Measurements from ENCODE around the gene ZCCHC18.
"Not testable (repeated sequence)": the region's sequence is repeated elsewhere in the genome, so short reads cannot be mapped to it uniquely, and the experiment has no call there.

ZCCHC18 gene

DNA sequence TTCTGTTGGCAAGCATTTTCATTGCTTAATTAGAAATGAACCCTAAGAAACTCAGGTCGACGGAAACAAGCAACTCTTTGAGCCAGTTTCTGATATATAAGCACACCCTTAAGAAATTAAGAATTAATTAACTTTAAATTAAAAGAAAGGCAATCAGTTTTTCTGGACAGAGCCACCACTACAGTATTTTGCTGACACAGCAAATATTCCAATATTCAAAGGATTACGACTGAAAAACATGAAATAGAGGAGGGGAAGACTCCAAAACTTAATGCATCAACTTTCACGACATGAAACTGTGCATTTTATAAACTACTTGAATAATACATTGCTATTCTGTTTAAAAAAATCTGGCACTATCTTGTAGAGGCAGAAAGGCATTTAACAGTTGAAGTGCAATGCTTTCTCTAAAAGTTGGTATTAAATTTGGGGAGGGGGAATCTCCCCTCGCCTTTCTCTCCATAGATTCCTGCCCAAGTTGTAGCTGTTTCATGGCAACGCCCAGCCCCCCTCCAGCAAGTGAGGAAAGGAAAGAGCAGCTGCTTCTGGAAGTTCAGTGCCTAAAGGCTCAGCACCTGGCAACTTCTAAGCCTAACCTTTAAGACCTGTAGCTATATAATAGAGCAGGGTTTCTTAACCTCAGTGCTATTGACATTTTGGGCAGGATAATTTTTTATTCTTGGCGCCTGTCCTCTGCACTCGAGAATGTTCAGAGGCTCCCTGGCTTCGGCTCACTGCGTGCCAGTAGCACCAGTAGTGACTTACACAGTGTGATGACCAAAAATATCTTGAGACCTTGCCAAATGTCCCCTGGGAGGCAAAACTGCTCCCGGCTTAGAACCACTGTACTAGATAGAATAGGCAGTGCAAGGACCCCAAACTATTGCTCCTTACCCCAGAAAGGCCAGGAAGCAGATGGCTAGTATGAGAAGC is 6.7 kb upstream of the ZCCHC18 start:
- Histone ChIP-seq H3K27me3 (replicated peaks; ENCODE audit: control insufficient read depth, insufficient read depth, low read length) (peaks cover 38% of the 10 kb centered on the region), H3K9me3 (ENCODE audit: control insufficient read depth, low read length) (no peaks in the 10 kb centered on the region), H3K4me3 (ENCODE audit: low read length) (no peak overlapping the region), H3K4me1 (ENCODE audit: control insufficient read depth, insufficient read depth, low read length) (no peaks in the 10 kb centered on the region), H3K36me3 (ENCODE audit: control insufficient read depth, insufficient read depth, low read length, severe bottlenecking) (no peaks in the 10 kb centered on the region), H3K9ac (ENCODE audit: low read length) (no peak overlapping the region)
- DNase-seq (ENCODE audit: low read depth), result no peak

DNA sequence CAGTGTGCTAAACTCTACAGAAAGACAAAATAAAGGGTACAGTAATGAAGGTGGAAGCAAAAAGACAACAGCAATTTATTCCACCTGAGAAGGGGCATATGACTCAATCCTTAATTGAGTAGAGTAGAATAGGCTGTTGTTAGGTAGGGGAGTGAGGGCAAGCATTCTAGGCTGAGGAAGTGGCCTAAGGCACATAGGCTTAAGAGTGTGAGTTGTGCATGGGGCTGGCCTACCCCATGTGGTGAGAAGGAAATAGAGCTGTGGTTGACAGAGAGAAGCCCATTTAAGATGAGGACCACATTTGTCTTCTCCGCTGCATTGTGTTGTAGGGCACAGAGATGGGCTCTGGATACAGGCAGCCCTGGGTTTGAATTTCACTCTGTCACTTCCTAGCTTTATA is 3.4 kb upstream of the ZCCHC18 start:
- Histone ChIP-seq H3K4me3 (ENCODE audit: low read length) (no peak overlapping the region), H3K27me3 (replicated peaks; ENCODE audit: control insufficient read depth, insufficient read depth, low read length) (peaks cover 45% of the 10 kb centered on the region), H3K4me1 (ENCODE audit: control insufficient read depth, insufficient read depth, low read length) (no peaks in the 10 kb centered on the region), H3K9ac (ENCODE audit: low read length) (no peak overlapping the region), H3K9me3 (ENCODE audit: control insufficient read depth, low read length) (no peaks in the 10 kb centered on the region), H3K36me3 (ENCODE audit: control insufficient read depth, insufficient read depth, low read length, severe bottlenecking) (no peaks in the 10 kb centered on the region)
- DNase-seq (ENCODE audit: low read depth), result no peak

DNA sequence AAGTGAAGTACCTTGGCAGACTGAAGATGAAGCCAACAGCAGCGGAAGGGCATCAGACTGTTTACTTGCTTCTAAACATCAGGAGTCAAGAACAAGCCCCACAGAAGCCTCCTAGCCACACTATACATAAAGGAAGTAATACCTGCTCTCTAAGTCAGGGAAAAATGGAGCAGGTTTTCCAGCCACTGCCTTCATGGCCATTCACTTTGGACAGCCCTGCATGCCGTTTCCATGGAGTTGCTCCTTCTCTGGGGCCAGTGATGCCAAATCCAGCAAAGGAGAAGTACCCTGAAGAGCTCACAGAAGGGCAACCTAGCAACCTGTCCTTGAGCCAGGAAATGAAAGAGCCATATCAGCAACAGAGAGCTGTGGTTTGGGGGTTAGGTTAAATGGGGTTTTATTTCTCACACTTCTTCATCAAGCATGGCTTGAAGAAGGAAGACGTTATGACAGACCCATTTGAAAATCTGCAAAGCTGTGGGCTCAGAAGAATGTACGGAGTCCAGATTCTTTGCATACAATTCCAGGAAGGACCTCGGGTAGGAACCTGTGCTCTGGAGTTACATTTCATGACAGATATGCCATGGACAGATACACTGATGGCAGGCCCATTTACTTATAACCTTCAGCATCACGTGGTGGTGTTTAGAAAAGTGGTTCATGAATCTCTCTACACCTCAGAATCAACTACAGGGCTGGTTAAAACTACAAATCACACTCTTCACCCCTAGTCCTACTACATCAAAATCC is 1.7 kb upstream of the ZCCHC18 start:
- not testable (repeated sequence) for DNase-seq (ENCODE audit: low read depth); H3K36me3 ChIP-seq (ENCODE audit: control insufficient read depth, insufficient read depth, low read length, severe bottlenecking); H3K4me3 ChIP-seq (ENCODE audit: low read length); H3K9me3 ChIP-seq (ENCODE audit: control insufficient read depth, low read length); H3K4me1 ChIP-seq (ENCODE audit: control insufficient read depth, insufficient read depth, low read length); H3K9ac ChIP-seq (ENCODE audit: low read length)
- peaks cover 48% of the 10 kb centered on the region for H3K27me3 ChIP-seq (replicated peaks; ENCODE audit: control insufficient read depth, insufficient read depth, low read length)

DNA sequence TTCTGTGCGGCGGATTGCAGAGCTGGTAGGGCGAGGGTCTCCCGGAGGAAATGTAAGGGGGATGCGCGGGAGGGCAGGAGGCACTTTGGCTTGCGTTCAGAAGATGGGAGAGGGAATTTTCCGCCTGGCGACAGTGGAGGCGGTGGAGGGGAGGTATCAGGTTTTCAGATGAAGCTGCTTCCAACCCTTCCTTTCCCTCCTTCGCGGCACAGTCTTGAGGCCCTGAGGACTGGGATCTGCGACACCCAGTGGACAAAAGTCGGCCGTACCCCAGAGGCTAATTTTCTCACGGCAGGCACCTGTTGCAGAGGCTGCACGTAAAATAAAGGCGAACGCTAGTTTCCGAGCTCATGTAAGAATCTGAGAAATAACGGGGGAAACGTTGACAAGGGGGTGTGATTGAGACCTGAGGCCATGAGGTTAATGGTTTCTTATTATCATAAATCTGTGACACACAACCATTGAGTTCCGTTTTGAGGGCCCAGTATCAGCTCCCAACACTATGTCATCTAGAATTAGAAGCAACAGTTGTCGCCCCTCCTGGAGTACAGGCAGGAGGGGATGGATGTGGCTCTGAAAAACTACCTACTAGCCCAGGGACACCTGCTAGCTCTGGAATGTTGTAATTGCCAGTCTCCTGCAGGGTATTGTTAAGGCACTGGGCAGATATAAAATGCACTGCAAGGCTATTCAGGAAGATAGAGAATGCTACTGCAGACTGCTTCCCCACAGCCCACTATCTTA is 1.1 kb downstream of the ZCCHC18 start:
- Histone ChIP-seq H3K36me3 (ENCODE audit: control insufficient read depth, insufficient read depth, low read length, severe bottlenecking) (no peaks in the 10 kb centered on the region), H3K9ac (ENCODE audit: low read length) (no peak overlapping the region), H3K27me3 (replicated peaks; ENCODE audit: control insufficient read depth, insufficient read depth, low read length) (peaks cover 43% of the 10 kb centered on the region), H3K9me3 (ENCODE audit: control insufficient read depth, low read length) (no peaks in the 10 kb centered on the region), H3K4me1 (ENCODE audit: control insufficient read depth, insufficient read depth, low read length) (no peaks in the 10 kb centered on the region), H3K4me3 (ENCODE audit: low read length) (peak overlapping the region; percentile 80)
- DNase-seq (ENCODE audit: low read depth), result peak; percentile 65

DNA sequence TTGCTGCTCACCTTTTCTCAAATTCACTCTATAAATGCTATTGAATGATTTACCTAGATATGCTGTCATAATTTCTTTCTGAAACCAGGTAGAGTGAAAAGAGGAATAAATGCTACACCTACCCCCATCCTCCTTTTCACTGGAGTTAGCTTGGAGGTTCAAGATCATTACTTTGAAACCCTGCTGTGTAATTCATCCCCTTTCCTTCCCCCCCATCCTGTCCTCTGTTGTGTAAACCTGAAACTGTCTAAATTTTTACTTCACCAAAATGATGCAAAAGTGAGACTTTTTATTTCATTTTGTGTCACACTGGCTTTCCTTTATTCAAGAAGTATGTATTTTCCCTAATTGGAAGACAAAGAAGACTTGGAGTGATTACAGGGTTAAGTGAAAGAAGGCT is 5.4 kb downstream of the ZCCHC18 start:
- Histone ChIP-seq H3K36me3 (ENCODE audit: control insufficient read depth, insufficient read depth, low read length, severe bottlenecking) (no peaks in the 10 kb centered on the region), H3K4me3 (ENCODE audit: low read length) (no peak overlapping the region), H3K9ac (ENCODE audit: low read length) (no peak overlapping the region), H3K9me3 (ENCODE audit: control insufficient read depth, low read length) (peaks cover 8% of the 10 kb centered on the region), H3K27me3 (replicated peaks; ENCODE audit: control insufficient read depth, insufficient read depth, low read length) (peaks cover 35% of the 10 kb centered on the region), H3K4me1 (ENCODE audit: control insufficient read depth, insufficient read depth, low read length) (no peaks in the 10 kb centered on the region)
- no peak for DNase-seq (ENCODE audit: low read depth)

DNA sequence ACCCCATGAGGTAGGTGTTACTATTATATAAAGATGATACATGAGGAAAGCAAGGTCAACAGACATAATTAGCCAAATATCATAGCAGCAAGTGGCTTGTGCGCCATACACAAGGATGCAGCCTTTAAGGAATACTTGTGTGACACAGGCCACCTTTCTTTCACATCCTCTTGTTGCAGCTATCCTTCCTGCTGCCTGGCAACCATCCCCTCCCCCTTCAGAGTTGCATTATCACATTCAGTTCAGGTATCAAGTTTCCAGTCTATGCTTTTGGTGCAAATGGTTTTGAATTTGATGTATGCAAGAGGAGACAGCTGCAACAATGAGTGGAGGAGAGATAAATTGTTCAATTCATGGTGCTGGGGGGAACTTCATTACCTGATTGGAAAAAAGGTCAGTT is 6.4 kb downstream of the ZCCHC18 start:
- Histone ChIP-seq H3K36me3 (ENCODE audit: control insufficient read depth, insufficient read depth, low read length, severe bottlenecking) (no peaks in the 10 kb centered on the region), H3K4me3 (ENCODE audit: low read length) (no peak overlapping the region), H3K9me3 (ENCODE audit: control insufficient read depth, low read length) (peaks cover 8% of the 10 kb centered on the region), H3K9ac (ENCODE audit: low read length) (no peak overlapping the region), H3K4me1 (ENCODE audit: control insufficient read depth, insufficient read depth, low read length) (no peaks in the 10 kb centered on the region), H3K27me3 (replicated peaks; ENCODE audit: control insufficient read depth, insufficient read depth, low read length) (peaks cover 34% of the 10 kb centered on the region)
- DNase-seq (ENCODE audit: low read depth), result no peak

DNA sequence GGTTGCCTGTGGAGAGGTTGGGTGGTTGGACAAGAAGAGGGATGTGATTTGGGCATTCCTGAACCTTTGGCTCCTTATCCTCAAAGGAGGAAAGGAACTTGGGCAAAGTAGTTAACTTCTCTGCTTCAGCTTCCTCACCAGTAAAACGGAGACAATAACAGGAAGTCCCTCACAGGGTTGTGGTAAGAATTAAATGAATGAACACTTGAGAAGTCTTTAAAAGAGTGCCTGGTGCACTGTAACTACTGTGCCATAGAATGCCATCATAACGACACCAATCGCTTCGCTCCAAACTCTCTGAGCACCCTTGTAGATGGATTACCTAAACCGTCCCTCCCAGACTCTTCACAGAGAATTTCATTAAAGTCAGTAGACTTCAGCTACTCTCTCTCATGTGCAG is 10.5 kb downstream of the ZCCHC18 start:
- H3K36me3 ChIP-seq (ENCODE audit: control insufficient read depth, insufficient read depth, low read length, severe bottlenecking), result no peaks in the 10 kb centered on the region
- no peak for DNase-seq (ENCODE audit: low read depth)
- H3K4me1 ChIP-seq (ENCODE audit: control insufficient read depth, insufficient read depth, low read length), result no peaks in the 10 kb centered on the region
- H3K4me3 ChIP-seq (ENCODE audit: low read length), result no peak overlapping the region
- peaks cover 8% of the 10 kb centered on the region for H3K9me3 ChIP-seq (ENCODE audit: control insufficient read depth, low read length)
- peaks cover 12% of the 10 kb centered on the region for H3K27me3 ChIP-seq (replicated peaks; ENCODE audit: control insufficient read depth, insufficient read depth, low read length)
- H3K9ac ChIP-seq (ENCODE audit: low read length), result no peak overlapping the region

DNA sequence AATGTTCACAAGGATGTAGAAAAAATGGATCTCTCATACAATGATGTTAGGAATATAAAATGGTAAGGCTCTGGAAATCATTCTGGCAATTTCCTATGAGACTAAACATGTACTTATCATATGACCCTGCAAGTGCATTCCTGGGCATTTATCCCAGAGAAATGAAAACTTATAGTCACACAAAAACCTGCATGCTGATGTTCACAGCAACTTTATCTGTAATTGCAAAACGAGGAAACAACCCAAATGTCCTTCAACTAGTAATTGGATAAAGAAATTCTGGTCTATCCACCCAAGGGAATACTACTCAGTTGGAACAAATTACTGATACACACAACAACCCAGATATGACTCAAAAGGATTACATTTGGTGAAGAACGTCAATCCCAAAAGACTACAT is 14.5 kb downstream of the ZCCHC18 start:
- H3K27me3 ChIP-seq (replicated peaks; ENCODE audit: control insufficient read depth, insufficient read depth, low read length), result peaks cover 7% of the 10 kb centered on the region
- DNase-seq (ENCODE audit: low read depth), result no peak
- no peaks in the 10 kb centered on the region for H3K9me3 ChIP-seq (ENCODE audit: control insufficient read depth, low read length)
- H3K4me1 ChIP-seq (ENCODE audit: control insufficient read depth, insufficient read depth, low read length), result no peaks in the 10 kb centered on the region
- no peak overlapping the region for H3K4me3 ChIP-seq (ENCODE audit: low read length)
- H3K9ac ChIP-seq (ENCODE audit: low read length), result no peak overlapping the region
- H3K36me3 ChIP-seq (ENCODE audit: control insufficient read depth, insufficient read depth, low read length, severe bottlenecking), result peaks cover 5% of the 10 kb centered on the region

DNA sequence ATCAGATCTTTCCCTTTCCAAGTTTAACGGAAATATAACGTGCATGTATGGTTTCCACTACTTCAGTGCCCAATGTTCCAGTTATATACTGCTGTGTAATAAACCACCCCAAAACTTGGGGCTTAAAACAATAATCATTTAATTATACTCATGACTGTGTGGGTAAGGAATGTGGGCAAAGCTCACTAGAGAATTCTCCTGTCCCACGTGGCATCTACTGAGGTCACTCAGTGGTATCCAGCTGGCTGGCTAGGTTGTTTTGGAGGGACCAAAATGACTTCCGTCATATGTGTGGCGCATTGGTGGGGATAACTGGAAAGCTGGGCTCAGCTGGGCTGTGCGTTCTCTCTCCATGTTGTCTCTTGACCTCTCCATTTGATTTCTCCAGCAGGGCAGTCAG is 18.5 kb downstream of the ZCCHC18 start:
- Histone ChIP-seq H3K36me3 (ENCODE audit: control insufficient read depth, insufficient read depth, low read length, severe bottlenecking) (peaks cover 5% of the 10 kb centered on the region), H3K9ac (ENCODE audit: low read length) (no peak overlapping the region), H3K27me3 (replicated peaks; ENCODE audit: control insufficient read depth, insufficient read depth, low read length) (peaks cover 20% of the 10 kb centered on the region), H3K4me1 (ENCODE audit: control insufficient read depth, insufficient read depth, low read length) (peaks cover under 1% of the 10 kb centered on the region), H3K4me3 (ENCODE audit: low read length) (no peak overlapping the region), H3K9me3 (ENCODE audit: control insufficient read depth, low read length) (no peaks in the 10 kb centered on the region)
- DNase-seq (ENCODE audit: low read depth), result no peak

DNA sequence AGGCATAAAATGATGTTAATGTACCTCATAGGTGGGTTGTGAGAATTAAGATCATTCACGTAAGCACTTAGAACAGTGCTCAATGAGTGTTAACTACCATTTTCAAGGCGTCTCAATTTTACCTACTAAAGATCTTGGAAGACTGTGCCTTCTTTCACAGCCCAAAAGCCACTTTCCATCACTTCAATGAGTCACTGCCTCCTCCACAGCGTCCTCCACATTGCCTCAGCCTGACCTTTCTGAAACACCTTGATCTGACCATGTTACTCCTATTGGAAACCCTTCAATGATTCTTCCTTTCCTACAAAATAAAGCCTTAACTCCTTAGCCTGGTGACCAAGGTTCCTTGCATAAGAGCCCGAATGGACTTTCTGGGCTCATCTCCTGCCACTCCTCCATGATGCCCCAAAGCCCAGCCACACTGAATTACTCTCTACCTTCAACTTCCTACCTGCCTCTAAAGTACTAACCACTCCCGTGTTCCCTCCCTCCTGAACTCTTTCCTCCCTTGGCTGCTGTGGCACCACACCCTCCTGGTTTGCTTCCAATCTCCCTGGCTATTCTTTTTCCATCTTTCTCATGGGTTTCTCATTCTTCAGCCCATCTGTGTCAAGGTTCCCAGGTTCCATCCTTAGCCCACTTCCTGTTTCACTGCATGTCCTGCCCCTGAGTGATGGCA is 22.4 kb downstream of the ZCCHC18 start:
- Histone ChIP-seq H3K36me3 (ENCODE audit: control insufficient read depth, insufficient read depth, low read length, severe bottlenecking) (peaks cover 5% of the 10 kb centered on the region), H3K4me1 (ENCODE audit: control insufficient read depth, insufficient read depth, low read length) (peaks cover 5% of the 10 kb centered on the region), H3K4me3 (ENCODE audit: low read length) (no peak overlapping the region), H3K27me3 (replicated peaks; ENCODE audit: control insufficient read depth, insufficient read depth, low read length) (peaks cover 18% of the 10 kb centered on the region), H3K9me3 (ENCODE audit: control insufficient read depth, low read length) (no peaks in the 10 kb centered on the region), H3K9ac (ENCODE audit: low read length) (no peak overlapping the region)
- no peak for DNase-seq (ENCODE audit: low read depth)
